Fibroblast of skin of left quadriceps (primary cell): ENCODE data around the gene TCF12.
"Not testable (repeated sequence)": the region's sequence is repeated elsewhere in the genome, so short reads cannot be mapped to it uniquely, and the experiment has no call there.

ENCODE experiments used
- DNase-seq, 2 experiments: peaks; one replicate each; pipeline ENCODE4 v3.0.0-alpha.2; 2013; ENCODE audit warnings: low read depth in 2 of 2

The TCF12 gene

DNA sequence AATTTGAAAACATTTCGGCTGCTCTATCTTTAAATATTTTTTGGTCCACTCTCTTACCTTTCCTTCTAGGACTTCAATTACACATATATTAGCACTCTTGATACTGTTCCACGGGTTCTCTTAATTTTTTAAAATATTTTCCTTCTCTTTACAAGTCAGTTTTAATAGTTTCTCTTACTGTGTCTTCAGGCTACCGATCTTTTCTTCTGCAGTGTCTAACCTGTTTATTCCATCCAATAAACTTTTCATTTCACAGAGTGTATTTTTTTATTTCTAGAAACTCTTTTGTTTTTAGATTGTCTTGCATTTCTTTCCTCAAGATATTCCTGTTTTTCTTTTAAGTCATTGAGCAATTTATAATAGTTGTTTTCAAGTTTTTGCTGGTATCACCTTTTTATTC is 27.7 kb downstream of the TCF12 start:
- DNase-seq, result no peak

DNA sequence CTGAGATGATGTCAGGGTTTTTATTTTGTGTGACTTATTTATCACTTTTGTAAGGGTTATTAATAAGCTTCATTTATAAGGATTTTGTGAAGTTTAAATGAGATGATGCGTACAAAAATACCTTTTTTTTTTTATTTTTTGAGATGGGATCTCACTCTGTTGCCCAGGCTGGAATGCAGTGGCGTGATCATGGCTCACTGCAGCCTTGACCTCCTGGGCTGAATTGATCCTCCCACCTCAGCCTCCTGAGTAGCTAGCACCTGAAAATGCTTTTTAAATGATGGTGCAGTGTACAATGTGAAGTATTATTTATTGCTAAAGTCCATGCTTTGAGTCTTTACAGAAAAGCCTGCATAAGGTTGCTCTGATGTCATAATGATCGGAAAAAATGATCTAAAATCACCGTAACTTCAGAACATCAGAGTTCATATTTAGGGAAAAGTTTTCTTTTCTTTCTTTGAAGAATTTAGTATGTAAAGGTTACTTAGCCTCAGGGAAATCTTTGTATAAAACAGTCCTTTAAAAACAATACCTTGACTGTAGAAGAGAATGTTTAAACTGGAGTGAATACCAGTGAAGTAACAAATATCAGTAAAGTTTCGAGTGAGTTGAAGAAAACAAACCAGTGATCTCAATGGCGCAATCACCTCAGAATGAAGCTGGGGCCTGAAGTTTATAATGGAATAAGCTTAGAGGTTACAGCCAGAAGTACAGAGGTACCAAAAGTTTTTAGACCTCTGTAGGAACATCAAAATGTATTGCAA is 29.7 kb downstream of the TCF12 start:
- DNase-seq, result no peak

DNA sequence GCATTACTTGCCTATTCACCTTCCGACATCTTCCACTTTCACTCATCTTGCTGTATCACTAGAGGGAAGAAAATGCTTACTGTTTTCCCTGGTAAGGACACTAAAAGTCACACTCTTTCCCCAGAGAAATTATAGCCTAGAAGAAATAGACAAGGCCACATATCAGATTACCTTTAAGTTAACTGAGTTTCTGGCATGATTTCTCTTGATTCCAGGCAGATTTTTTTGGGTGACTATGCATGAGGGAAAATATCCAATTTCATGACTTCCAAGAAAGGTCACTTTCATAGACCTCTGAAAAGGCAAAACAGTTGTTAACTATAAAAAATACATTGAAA is 30.3 kb downstream of the TCF12 start:
- no peak for DNase-seq

DNA sequence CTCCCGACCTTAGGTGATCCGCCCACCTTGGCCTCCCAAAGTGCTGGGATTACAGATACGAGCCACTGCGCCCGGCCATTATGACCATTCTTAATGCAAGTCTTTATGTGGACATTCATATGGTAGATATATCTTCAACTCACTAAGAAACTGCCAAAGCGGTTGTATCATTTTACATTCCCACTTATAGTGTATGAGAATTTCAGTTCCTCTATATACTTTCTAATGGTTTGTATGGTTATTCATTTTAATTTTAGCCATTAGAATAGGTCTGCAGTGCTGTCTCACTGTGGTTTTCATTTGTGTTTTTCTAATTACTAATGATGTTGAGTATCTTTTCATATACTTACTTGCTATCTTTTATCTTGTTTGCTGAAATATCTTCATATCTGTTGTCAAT is 32.5 kb downstream of the TCF12 start:
- DNase-seq, result no peak

DNA sequence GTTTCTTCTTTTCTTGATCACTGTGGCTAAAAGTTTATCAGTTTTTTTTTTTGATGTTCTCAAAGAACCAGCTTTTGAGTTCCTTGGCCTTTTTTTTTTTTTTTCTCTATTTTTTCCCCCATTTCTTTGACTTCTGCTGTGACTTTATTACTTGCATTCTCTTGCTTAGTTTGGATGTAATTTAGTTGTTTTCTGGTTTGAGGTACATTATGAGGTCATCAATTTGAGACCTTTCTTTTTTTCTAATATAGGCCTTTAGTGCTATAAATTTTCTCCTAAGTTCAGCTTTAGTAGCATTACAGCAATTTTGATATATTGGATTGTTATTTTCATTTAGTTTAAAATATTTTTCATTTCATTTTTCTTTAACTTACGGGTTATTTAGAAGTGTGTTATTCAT is 35.3 kb downstream of the TCF12 start:
- DNase-seq, result no peak

DNA sequence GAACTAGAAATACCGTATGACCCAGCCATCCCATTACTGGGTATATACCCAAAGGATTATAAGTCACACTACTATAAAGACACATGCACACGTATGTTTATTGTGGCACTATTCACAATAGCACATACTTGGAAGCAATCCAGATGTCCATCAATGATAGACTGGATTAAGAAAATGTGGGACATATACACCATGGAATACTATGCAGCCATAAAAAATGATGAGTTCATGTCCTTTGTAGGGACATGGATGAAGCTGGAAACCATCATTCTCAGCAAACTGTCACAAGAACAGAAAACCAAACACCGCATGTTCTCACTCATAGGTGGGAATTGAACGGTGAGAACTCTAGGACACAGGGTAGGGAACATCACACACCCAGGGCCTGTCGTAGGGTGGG is 36.6 kb downstream of the TCF12 start:
- not testable (repeated sequence) for DNase-seq

DNA sequence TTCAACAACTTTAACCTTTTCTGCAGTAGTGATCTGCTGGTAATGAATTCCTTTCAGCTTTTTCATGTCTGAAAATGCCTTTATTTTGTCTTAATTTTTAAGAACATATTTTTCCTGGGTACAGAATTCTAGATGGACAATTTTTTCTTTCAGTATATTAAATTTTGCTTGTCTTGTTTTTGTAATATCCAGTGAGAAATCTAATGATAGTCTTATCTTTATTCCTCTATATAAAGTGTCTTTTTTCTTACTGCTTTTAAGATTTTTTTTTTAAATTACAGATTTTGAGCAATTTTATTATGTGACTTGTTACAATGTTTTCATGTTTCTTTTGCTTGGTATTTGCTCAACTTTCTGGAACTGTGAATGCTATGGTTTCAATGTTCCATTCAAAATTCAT is 38.1 kb downstream of the TCF12 start:
- no peak for DNase-seq

DNA sequence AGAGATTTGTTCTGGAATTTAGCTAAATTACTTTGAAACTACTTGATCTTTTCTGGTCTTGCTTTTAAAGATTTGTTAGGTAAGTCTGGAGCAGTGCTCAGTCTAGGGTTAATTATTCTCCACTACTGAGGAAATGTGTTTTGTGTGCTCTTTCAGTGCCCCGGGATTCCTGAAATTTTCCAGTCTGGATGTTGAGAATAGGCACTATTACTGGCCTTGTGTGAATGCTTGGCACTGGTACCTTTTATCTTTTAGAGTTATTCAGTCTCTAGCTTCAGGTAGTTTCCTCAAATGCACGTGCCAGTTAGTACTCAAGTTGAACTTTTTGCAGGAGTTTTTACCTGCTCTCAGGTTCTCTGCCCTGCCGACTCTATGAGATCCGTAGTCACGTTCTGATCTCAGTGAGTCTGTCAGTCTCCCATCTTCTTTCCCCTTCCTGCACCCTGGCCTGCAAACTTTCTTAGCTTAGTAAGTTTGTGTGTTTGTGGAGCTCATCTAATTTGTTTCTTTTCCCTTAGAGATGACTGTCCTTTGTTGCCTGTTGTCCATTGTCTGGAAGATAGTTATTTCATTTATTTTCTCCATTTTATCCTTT is 39.5 kb downstream of the TCF12 start:
- DNase-seq, result no peak

DNA sequence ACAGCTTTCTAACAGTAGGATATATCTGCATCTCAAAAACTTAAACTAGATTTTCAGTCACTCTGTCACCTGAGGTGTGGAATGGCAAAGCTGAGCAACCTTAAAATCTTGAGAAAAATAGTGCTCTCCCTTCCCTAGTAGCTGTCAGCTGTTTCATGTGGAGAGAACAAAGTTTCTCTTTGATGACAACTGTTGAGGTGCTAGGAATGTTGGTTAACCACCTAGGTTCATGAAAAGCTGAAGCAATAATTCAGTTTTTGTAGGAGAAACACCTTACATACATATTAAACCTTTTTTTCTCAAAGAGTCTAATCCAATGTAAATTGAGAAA is 40.8 kb downstream of the TCF12 start:
- DNase-seq, result no peak

DNA sequence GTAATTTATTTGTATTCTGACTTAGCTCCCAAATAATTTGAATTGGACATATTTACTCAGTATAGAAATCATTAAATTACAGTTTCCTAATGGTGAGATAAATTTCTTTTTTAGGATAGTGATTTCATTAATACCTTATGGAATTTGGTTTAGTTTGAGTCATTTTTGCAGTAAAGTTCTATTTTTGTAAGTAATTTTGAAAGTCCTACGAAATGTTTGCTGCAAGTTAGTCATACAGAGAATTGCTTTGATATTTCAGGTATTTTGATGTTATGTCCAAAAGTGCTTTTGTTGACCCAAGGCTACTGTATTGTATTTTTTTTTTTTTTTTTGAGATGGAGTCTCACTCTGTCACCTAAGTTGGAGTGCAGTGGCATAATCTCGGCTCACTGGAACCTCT is 41.7 kb downstream of the TCF12 start:
- DNase-seq, result no peak

DNA sequence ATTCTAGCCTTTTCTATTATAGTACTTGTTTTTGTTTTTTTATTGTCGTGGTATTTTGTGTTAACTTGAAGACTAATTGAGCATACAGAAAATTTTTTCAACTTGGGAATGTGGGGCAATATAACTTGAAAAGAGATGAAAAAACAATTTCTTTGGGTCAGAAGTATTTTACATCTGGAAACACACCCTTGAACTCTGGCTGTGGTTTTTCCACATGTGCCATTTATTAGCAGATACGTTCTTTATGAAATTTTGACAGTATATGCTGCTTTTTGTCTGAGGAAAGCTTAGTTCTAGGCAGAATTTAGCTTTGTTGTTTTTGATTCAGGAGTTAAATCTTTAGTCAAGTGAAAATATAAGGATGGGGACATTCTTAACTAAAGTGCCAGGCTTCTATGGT is 44.7 kb downstream of the TCF12 start:
- DNase-seq, result peak; percentile 29 to 32

DNA sequence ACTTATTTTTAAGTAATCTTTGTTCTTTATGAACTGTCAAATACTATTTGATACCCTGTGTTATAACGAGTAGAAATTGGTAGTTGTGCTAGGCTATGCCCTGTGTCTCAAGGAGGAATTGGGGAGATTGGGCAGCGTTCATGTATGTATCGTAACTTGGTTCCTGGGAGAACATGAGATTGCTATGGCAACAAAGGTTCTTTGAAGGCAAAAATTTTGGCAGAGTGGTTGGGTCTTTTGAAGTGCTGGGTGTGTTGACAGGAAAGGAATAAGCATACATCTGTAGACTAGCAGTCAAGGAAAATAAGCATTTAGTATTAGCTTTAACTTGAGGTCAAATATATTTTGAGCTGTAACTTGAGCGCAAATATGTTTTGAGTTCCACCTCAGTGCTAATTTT is 45.3 kb downstream of the TCF12 start:
- no peak for DNase-seq

DNA sequence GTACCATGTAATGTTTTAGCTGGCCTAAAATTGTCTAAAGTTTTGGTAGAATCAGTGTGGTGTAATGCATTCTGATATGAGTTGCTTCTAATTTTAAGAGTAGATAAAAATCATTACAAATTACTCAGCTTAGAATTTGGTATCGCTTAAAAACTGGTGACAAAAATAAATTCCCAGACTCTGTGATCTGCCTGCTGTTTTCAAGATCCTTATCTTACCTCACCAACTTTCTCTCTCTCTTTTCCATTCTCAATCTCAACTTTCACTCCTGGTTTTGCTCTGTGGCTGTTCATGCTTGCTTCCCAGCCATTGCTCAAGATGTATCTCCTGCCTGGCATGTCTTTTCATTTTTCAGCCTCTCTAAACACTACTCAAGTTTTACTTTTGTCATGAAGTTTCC is 45.7 kb downstream of the TCF12 start:
- no peak for DNase-seq

DNA sequence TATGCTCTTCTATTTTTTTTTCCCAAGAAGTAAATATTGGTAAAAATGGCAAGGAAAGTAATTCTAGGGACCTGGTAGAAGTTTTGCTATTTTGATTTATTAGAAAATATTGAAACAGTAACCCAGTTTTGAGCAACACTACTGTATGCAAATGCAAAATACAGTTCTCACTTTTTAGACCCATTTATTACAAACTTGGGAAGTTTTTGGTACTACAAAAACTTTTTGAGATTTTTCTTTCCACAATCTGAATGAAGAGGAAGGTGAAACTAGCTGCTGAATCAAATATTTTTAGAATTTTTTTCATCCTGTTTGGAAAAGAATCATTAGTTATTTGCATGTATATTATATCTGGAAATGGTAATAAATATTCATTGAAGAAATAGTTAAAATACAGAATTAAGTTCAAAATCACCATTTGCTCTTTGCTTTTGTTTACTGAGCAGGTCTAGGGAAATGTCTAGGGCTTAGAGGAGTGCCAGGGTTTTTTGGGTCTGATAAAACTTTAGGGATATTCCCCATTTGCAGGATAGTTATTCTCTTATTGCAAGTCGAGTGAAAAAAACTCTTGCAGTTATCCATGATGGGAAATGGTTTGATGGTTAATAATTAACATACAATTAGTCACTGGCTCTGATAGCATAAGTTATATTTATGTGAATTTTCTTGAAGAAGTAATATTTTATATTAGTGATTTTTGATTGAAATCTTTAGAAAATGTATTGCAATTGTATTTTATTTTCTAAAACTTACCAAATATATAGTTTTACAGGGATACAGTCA is 47.0 kb downstream of the TCF12 start:
- no peak for DNase-seq

DNA sequence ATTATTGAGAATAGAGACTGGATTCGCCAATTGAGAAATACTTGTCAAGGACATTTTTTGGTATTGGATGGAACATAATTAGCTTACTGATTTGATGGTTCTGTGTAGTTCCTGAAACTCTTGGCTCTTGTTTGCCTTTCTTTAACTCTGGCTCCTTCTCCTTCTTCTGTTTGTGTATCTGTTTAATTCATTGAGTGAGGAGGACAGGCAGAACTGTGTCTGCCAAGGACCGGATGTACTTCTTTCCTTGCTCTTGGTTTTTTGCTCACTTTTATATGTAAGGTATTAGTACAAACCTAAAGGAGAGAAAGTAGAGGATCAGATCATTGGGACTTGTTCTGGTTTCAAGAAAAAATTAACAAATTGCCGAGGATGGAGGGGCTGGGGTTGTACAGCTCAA is 48.9 kb downstream of the TCF12 start:
- DNase-seq, result no peak

DNA sequence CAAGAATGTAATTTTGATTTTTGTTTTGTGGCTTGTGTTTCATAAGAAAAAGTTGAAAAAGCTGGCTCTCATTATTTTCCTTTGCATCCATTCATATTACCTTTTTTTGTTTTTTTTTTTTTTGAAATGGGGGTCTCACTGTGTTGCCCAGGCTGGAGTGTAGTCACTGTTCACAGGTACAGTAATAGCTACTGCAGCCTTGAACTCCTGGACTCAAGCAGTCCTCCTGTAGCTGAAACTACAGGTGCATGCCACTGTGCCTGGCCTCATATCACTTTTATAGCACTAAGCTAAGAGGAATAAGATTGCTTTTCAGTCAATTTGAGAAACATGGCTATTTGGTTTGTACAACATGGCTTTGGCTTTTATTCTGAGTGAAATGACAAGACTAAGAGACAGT is 49.8 kb downstream of the TCF12 start:
- DNase-seq, result no peak

DNA sequence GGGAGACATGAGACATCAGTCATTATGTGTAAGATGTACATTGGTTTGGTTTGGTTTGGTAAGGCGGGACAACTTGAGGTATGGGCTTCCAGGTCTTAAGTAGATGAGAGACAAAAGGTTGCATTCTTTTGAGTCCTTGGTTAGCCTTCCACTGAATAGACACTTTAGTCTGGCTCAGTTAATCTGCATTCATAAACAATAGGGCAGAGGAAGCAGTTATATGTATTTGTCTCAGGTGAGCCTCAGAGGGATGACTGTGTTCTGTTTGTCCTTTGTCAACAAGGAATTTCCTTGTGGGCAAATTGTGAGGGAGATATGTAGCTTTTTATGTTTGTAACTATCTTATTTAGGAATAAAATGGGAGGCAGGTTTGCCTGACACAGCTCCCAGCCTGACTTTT is 50.4 kb downstream of the TCF12 start:
- no peak for DNase-seq

DNA sequence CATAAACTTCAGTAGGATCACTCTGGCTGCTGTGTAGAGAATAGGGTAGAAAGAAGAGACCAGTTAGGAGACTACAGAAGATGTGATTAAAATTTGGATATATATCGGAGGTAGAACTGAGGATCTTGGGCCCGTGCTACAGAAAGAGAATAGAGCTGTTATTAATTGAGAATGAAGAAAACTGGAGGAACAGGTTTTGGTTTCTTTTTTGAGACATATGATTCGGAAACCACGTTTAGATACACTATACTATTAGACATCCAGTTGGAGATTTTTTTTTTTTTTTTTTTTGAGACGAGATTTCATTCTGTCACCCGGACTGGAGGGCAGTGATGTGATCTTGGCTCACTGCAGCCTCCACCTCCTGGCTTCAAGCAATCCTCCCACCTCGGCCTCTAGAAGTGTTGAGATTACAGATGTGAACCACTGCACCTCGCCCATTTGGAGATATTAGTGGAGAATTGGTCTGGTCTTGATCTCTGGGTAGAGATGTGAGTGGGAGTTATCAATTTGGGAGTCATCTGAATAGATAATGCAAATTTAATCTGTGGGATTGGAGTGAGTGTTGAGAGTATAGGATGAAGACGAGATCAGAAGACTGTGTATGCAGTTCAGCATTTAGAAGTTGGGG is 50.9 kb downstream of the TCF12 start:
- no peak for DNase-seq

DNA sequence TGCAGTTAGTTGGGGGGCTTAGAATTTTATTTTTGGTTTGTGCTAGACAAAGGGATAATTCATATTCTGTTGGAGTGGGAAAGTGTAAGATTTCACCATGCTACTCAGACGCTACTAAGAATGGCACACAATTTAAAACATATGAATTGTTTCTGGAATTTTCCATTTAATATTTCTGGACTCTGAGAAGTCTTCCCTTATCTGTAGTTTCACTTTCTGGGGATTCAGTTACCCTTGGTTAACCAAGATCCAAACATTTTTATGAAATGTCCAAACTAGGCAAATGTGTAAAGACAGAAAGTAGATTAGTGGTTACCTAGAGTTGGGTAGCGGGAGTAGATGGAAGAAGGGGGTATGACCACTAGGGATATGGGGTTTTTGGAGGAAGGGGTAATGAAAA is 53.1 kb downstream of the TCF12 start:
- no peak for DNase-seq

DNA sequence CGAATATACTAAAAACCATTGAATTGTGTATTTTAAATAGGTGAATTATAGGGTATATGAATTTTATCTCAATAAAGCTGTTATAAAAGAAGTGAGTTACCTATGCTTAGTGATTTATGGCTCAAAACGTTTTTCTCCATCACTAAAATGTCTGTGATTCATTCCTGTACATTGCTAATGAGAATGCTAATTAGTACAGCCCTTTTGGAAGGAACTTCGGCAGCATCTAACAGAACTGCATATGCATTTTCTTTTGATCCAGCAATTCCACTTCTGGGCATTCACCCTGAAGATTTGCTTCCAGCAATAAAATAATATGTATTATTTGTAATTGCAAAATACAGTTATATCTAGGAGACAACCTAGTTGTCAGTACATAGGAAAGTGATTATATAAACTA is 53.6 kb downstream of the TCF12 start:
- no peak for DNase-seq

DNA sequence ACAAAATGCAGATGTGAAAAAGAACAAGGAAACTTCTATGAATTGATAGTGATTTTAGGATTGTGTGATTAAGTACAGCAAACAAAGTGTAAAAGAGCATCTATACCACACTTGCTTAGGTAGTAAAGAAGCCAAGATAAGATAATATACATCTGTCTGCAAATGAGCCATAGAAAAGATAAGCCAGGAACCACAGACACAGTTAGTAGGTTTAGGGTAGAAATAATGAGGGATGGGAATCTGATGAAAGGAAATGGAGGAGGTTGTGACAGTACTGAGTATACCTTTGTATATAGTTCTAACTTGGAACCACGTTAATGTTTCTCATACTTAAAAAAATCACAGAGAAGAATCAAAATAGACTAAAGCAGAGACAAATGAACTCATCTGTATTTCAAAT is 54.0 kb downstream of the TCF12 start:
- no peak for DNase-seq

DNA sequence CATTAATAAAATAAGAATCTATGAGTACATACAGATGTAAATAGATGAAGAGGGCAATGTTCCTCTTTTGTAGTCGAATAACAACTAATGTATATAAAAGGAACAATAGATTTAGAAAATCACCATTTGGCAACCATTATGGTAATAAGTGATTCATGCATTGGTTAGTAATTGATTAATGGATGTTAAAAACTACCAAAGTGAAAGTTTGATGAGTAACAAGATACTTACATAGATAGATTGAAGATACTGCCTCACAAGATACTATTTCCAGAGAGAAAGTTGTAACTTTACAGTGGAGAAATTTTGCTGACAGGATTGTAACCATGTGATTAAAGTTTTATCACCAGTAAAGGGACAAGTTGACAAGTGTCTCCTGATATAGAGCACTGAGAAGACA is 55.0 kb downstream of the TCF12 start:
- DNase-seq, result no peak

DNA sequence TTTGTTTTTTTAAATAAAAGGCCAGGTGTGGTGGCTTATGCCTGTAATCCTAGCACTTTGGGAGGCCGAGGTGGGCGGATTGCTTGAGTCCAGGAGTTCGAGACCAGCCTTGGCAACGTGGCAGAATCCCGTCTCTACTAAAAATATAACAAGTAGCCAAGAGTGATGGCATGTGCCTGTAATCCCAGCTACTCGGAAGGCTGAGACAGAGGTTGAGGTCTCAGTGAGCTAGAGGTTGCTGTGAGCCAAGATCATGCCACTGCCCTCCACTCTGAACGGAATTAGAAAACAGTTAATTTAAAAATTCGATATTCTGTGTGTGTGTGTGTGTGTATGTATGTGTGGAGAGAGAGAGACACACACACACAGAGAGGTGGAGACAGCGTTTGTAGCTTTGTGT is 58.8 kb downstream of the TCF12 start:
- no peak for DNase-seq
